Vein endothelial cell (primary cell): ENCODE measurements around the gene TBK1. TPM values are rescaled to one million over a fixed set of nuclear protein-coding genes. Genes with fewer than 3 reads are reported as not detected.

Source experiments
- total RNA-seq: library from RNA; depleted of rRNA; stranded (reverse); fragments of >200 nt; gene quantifications from 2 replicates; pipeline ENCODE4 v1.2.3, GENCODE V29; 2012

TBK1 gene
- 25.2 and 35.1 TPM in 2 replicates for total RNA-seq

GRCh38 chr12:64451687-64452558 lies at the start of gene TBK1:
TSS of gene TBK1 (plus strand) at chr12:64452120. CDS start at chr12:64455871, 3,751 bp downstream.

GRCh38 chr12:64403707-64404469 lies 48.0 kb upstream of the TBK1 start, which contains the start of gene XPOT:
TSS of gene XPOT (plus strand) at chr12:64404392. CDS start at chr12:64410036, 5,644 bp downstream.

Other genes starting within 250 kb of the TBK1 start
- 4.9 and 5.1 TPM in 2 replicates for gene KICS2, start 229.8 kb upstream of the TBK1 start, total RNA-seq
- gene C12orf56, start 61.4 kb upstream of the TBK1 start, total RNA-seq = not detected in 2 replicates
- 60.1 and 69.4 TPM in 2 replicates for gene XPOT, start 47.7 kb upstream of the TBK1 start, total RNA-seq
- 35.9 and 55.0 TPM in 2 replicates for gene RASSF3, start 158.4 kb downstream of the TBK1 start, total RNA-seq